NCI-H774 (cell line): ENCODE measurements around the gene EVA1B.

ENCODE experiments used
- DNase-seq: peaks from one replicate; lab custom pipeline; 2025; lab: John Stamatoyannopoulos, UW

Gene EVA1B

GRCh38 chr1:36346741-36347370 lies 23.4 kb upstream of the EVA1B start:
- no peak for DNase-seq

- no peak for DNase-seq
These were observed 21.9 kb upstream of the EVA1B start for GRCh38 chr1:36345353-36345752.

- DNase-seq = no peak
These were observed 20.9 kb upstream of the EVA1B start for GRCh38 chr1:36344395-36344680.

GRCh38 chr1:36343651-36344394 lies 20.4 kb upstream of the EVA1B start:
- DNase-seq = no peak

GRCh38 chr1:36342426-36343185 lies 19.2 kb upstream of the EVA1B start:
- no peak for DNase-seq

- no peak for DNase-seq
These were observed 18.3 kb upstream of the EVA1B start for GRCh38 chr1:36341626-36342320.

- no peak for DNase-seq
These were observed 16.2 kb upstream of the EVA1B start for GRCh38 chr1:36339615-36340014.

- DNase-seq = no peak
These were observed 15.8 kb upstream of the EVA1B start for GRCh38 chr1:36339215-36339614.

GRCh38 chr1:36337830-36338229 lies 14.4 kb upstream of the EVA1B start:
- no peak for DNase-seq

- DNase-seq = no peak
These were observed 7.5 kb upstream of the EVA1B start for GRCh38 chr1:36330940-36331339.

GRCh38 chr1:36329817-36330216 lies 6.4 kb upstream of the EVA1B start:
- no peak for DNase-seq

- DNase-seq = peak; percentile 33
These were observed 5.3 kb upstream of the EVA1B start for GRCh38 chr1:36328713-36329112.

- no peak for DNase-seq
These were observed 4.6 kb upstream of the EVA1B start for GRCh38 chr1:36328088-36328480.

GRCh38 chr1:36327421-36328087 lies 4.1 kb upstream of the EVA1B start:
- peak; percentile 62 for DNase-seq

- DNase-seq = no peak
These were observed 3.1 kb upstream of the EVA1B start for GRCh38 chr1:36326499-36326898.

GRCh38 chr1:36324353-36324703 lies 883 bp upstream of the EVA1B start:
- DNase-seq = no peak

GRCh38 chr1:36322786-36323635 lies 434 bp downstream of the EVA1B start:
- no peak for DNase-seq

- no peak for DNase-seq
These were observed 1.2 kb downstream of the EVA1B start for GRCh38 chr1:36322041-36322785.

- DNase-seq = no peak
These were observed 2.1 kb downstream of the EVA1B start for GRCh38 chr1:36321119-36321951.

GRCh38 chr1:36320767-36321118 lies 2.7 kb downstream of the EVA1B start:
- DNase-seq = no peak
